OCI-LY1 (cell line): ENCODE results near the gene TM4SF5.

Source experiments
- H2AFZ ChIP-seq: fragments of 200-600 bp; sonication (generic), shearing (Covaris generic); 2 replicates; pipeline ENCODE4 v1.6.0; 2014; ENCODE audit warnings: antibody characterized with exemption, mild to moderate bottlenecking, low read length
- H3F3A ChIP-seq: fragments of 200-600 bp; sonication (generic), shearing (Covaris generic); 2 replicates; pipeline ENCODE4 v1.6.0; 2014; ENCODE audit warnings: mild to moderate bottlenecking, antibody characterized with exemption, low read length, moderate library complexity; ENCODE audit not compliant: insufficient read depth
- H3K27ac ChIP-seq: fragments of 200-600 bp; sonication (generic); 2 replicates; pipeline ENCODE4 v1.5.1; 2014; ENCODE audit warnings: low read length, mixed run types, mild to moderate bottlenecking, low read depth; ENCODE audit not compliant: poor library complexity, severe bottlenecking
- H3K27me3 ChIP-seq: fragments of 200-600 bp; sonication (generic); 2 replicates; pipeline ENCODE4 v1.6.0; 2014; ENCODE audit warnings: antibody characterized with exemption, mild to moderate bottlenecking, low read length, moderate library complexity; ENCODE audit not compliant: insufficient read depth
- H3K36me3 ChIP-seq: fragments of 200-600 bp; sonication (generic); 2 replicates; pipeline ENCODE4 v1.6.1; 2014; ENCODE audit warnings: mild to moderate bottlenecking, antibody characterized with exemption, low read length, moderate library complexity, mixed read lengths; ENCODE audit not compliant: insufficient read depth
- H3K4me1 ChIP-seq: fragments of 200-600 bp; sonication (generic); 2 replicates; pipeline ENCODE4 v1.5.1; 2014; ENCODE audit warnings: mild to moderate bottlenecking, low read length, moderate library complexity; ENCODE audit not compliant: insufficient read depth, severe bottlenecking
- H3K4me2 ChIP-seq: fragments of 200-600 bp; sonication (generic), shearing (Covaris generic); 2 replicates; pipeline ENCODE4 v1.6.1; 2014; ENCODE audit warnings: low read length
- H3K4me3 ChIP-seq: fragments of 200-600 bp; sonication (generic); 2 replicates; pipeline ENCODE4 v1.5.1; 2014; ENCODE audit warnings: low read length, low read depth, mild to moderate bottlenecking, mixed read lengths; ENCODE audit not compliant: poor library complexity, severe bottlenecking
- H3K79me2 ChIP-seq: fragments of 200-600 bp; shearing (Covaris generic); 2 replicates; pipeline ENCODE4 v1.6.1; 2016; ENCODE audit warnings: mixed run types, low read length, mixed read lengths; ENCODE audit not compliant: insufficient read depth
- H3K9ac ChIP-seq: fragments of 200-600 bp; sonication (generic), shearing (Covaris generic); 2 replicates; pipeline ENCODE4 v1.6.1; 2014; ENCODE audit warnings: mild to moderate bottlenecking, low read length, mixed read lengths
- H3K9me2 ChIP-seq: fragments of 200-600 bp; sonication (generic), shearing (Covaris generic); 2 replicates; pipeline ENCODE4 v1.6.1; 2014; ENCODE audit warnings: low read depth, mild to moderate bottlenecking, low read length, mixed read lengths
- H3K9me3 ChIP-seq: fragments of 200-600 bp; shearing (Covaris generic); 2 replicates; pipeline ENCODE4 v1.6.1; 2014; ENCODE audit warnings: low read length, mixed read lengths
- H4K20me1 ChIP-seq: fragments of 200-600 bp; sonication (generic), shearing (Covaris generic); 2 replicates; pipeline ENCODE4 v1.6.0; 2016; ENCODE audit warnings: mild to moderate bottlenecking, low read length; ENCODE audit not compliant: insufficient read depth
- EZH2 ChIP-seq: fragments of 200-600 bp; sonication (generic), shearing (Covaris generic); IDR thresholded peaks from 2 replicates; pipeline ENCODE4 v1.8.0; 2017; ENCODE audit warnings: borderline replicate concordance, mixed run types, mild to moderate bottlenecking, antibody characterized with exemption, low read length, moderate library complexity, mixed read lengths
- TF ChIP-seq, protein P1 (sequence below): fragments of 200-600 bp; sonication (generic), shearing (Covaris generic); IDR thresholded peaks from 2 replicates; pipeline ENCODE4 v1.5.1; 2017; ENCODE audit warnings: mild to moderate bottlenecking, antibody characterized with exemption, low read length, moderate library complexity, mixed read lengths

The TM4SF5 gene

GRCh38 chr17:4788159-4788806, 16.6 kb downstream of the TM4SF5 start:
- Histone ChIP-seq H3K4me1 (peaks cover 17% of the 10 kb centered on the region), H2AFZ (no peak overlapping the region), H3K79me2 (no peaks in the 10 kb centered on the region), H3K9ac (no peak overlapping the region), H4K20me1 (no peaks in the 10 kb centered on the region), H3K27me3 (peaks cover 5% of the 10 kb centered on the region; the same call in 1 of the 2 replicates), H3K27ac (no peak overlapping the region), H3K9me2 (no peaks in the 10 kb centered on the region), H3K4me2 (no peak overlapping the region), H3K4me3 (no peak overlapping the region), H3K9me3 (no peaks in the 10 kb centered on the region), H3K36me3 (no peaks in the 10 kb centered on the region), H3F3A (no peaks in the 10 kb centered on the region)
- TF ChIP-seq EZH2 = no peak
- TF ChIP-seq, protein P1, sequence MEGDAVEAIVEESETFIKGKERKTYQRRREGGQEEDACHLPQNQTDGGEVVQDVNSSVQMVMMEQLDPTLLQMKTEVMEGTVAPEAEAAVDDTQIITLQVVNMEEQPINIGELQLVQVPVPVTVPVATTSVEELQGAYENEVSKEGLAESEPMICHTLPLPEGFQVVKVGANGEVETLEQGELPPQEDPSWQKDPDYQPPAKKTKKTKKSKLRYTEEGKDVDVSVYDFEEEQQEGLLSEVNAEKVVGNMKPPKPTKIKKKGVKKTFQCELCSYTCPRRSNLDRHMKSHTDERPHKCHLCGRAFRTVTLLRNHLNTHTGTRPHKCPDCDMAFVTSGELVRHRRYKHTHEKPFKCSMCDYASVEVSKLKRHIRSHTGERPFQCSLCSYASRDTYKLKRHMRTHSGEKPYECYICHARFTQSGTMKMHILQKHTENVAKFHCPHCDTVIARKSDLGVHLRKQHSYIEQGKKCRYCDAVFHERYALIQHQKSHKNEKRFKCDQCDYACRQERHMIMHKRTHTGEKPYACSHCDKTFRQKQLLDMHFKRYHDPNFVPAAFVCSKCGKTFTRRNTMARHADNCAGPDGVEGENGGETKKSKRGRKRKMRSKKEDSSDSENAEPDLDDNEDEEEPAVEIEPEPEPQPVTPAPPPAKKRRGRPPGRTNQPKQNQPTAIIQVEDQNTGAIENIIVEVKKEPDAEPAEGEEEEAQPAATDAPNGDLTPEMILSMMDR = no peak

DNA sequence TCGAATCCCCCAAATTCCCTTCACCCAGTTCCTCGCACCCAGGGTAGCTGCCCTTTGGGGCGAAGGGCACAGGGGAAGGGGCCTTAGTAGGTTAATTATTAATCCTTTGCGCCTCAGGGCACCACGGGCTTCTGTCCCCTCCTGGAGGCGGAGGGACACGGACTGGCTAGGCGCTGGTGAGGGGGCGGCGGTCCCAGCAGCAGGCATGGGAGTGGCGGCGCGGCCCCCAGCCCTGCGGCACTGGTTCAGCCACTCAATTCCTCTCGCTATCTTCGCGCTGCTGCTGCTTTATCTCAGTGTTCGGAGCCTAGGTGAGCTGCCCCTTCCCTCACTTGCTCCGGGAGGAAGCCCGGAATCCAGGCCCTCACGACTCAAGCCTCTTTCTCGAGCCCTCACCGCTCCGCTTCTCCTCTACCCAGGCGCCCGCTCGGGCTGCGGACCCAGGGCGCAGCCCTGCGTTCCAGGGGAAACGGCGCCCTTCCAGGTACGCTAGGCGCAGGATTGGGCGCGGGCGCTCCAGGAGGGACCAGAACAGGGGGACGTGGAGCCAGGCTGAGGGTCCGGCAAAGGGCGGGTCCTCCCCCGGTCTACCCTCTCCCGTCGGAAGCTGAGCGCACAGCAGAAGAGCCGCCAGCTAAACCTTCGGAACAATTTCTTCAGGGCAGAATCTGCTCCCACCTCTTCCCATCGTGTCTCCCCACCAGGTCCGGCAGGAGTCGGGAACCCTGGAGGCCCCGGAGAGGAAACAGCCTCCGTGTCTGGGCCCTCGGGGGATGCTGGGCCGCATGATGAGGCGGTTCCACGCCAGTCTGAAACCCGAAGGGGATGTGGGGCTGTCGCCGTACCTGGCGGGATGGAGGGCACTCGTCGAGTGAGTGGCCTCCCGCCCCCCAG, 17.4 kb downstream of the TM4SF5 start, which contains the start of gene GLTPD2:
Gene GLTPD2 (plus strand): TSS at position 158 of the 894 bp plus-strand sequence. CDS start 48 bp downstream, at position 206.
- H3K4me3 ChIP-seq = peak within 1 kb of the TSS; percentile 68

DNA sequence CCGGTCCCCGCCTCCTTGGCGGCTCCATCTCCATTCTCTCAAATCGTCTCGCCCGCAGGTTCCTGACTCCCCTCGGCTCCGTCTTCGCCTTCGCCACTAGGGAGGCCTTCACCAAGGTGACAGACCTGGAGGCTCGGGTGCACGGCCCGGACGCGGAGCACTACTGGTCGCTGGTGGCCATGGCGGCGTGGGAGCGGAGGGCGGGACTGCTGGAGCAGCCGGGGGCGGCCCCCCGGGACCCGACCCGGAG, 17.9 kb downstream of the TM4SF5 start:
- no peaks in the 10 kb centered on the region for H3K79me2 ChIP-seq
- H4K20me1 ChIP-seq = no peaks in the 10 kb centered on the region
- H3K27me3 ChIP-seq = peaks cover 5% of the 10 kb centered on the region; the same call in 1 of the 2 replicates
- peak overlapping the region; percentile 68 for H3K4me3 ChIP-seq
- H3K9ac ChIP-seq = peak overlapping the region; percentile 72
- peak overlapping the region; percentile 100 for H3K4me2 ChIP-seq
- no peaks in the 10 kb centered on the region for H3K9me3 ChIP-seq
- no peak overlapping the region for H3K27ac ChIP-seq
- no peak for TF ChIP-seq EZH2
- TF ChIP-seq, protein P1 = no peak
- no peaks in the 10 kb centered on the region for H3K36me3 ChIP-seq
- H2AFZ ChIP-seq = peak overlapping the region; percentile 87; the same call in 1 of the 2 replicates
- H3K9me2 ChIP-seq = no peaks in the 10 kb centered on the region
- no peaks in the 10 kb centered on the region for H3F3A ChIP-seq
- H3K4me1 ChIP-seq = peaks cover 17% of the 10 kb centered on the region

More for the DNA sequence above, 17.4 kb downstream of the TM4SF5 start, which contains the start of gene GLTPD2:
- H3K36me3 ChIP-seq = no peaks in the 10 kb centered on the region
- peaks cover 17% of the 10 kb centered on the region for H3K4me1 ChIP-seq
- peak within 1 kb of the TSS; percentile 100 for H3K4me2 ChIP-seq
- H3K27ac ChIP-seq = no peak within 1 kb of the TSS
- no peaks in the 10 kb centered on the region for H3K79me2 ChIP-seq
- no peaks in the 10 kb centered on the region for H4K20me1 ChIP-seq
- no peaks in the 10 kb centered on the region for H3F3A ChIP-seq
- H2AFZ ChIP-seq = peak within 1 kb of the TSS; percentile 87; the same call in 1 of the 2 replicates
- TF ChIP-seq, protein P1 = no peak
- TF ChIP-seq EZH2 = no peak
- H3K9me2 ChIP-seq = no peaks in the 10 kb centered on the region
- no peaks in the 10 kb centered on the region for H3K9me3 ChIP-seq
- H3K27me3 ChIP-seq = peaks cover 5% of the 10 kb centered on the region; the same call in 1 of the 2 replicates
- peak within 1 kb of the TSS; percentile 72 for H3K9ac ChIP-seq
